NCI-H446 (cell line): ENCODE measurements around the gene NFYC.

Experiments used
- DNase-seq, 2 experiments: peaks; one replicate each; lab custom pipeline; 2025; lab: John Stamatoyannopoulos, UW

The NFYC gene

DNA sequence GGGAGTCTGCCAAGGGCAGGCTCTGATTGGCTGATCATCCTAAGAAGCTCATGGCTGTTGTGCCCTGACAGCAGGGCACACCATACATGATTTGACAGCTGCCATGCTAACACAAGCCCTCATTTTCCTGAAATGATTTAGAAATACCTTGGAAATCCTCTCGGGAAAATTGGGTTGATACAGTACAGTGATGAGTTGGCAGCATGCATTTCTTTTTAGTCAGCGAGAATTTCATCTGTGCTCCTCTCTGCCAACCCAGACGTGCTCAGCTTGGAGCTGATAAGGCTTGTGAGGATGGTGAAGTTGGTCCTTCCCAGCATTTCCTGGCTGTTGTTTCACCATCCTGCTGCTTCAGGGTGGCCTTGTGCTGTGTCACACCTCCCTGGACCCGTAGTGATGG lies 69.5 kb downstream of the NFYC start:
- DNase-seq: no peak

DNA sequence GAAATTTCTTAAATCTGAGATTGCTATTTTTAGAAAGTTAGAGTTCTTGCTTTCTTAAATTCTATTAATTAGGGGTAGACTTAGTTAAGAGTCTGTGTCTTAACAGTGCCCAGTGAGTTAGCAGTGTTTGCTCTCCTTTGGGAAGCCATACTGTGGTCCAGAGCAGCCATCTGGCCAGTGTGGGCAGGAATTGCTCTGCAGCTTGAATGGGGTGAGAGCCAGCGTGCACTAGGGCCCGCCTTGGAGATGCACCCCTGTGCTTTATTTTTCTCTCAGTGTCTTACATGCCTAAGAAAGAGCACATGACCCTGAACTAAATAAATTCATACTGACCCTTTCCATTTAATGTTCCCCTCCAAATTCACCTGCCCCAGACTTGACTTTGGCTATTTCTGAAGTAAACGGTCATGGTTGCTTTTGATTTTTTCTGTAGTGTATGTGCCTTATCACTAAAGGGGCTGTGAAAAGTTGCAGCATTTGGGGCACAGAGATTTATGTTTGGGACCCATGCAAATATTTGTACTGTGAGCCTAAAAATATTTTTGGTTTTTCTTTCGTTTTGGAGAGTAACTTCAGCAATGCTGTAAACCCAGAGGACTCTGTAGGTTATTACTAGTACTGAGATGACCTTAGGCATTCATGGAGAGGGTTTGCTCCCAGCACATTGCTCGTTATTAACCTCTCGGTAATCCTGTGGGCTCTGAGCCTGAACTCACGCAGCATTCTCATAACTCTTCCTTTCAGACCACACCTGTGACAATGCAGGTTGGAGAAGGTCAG lies 70.8 kb downstream of the NFYC start:
- no peak for DNase-seq

DNA sequence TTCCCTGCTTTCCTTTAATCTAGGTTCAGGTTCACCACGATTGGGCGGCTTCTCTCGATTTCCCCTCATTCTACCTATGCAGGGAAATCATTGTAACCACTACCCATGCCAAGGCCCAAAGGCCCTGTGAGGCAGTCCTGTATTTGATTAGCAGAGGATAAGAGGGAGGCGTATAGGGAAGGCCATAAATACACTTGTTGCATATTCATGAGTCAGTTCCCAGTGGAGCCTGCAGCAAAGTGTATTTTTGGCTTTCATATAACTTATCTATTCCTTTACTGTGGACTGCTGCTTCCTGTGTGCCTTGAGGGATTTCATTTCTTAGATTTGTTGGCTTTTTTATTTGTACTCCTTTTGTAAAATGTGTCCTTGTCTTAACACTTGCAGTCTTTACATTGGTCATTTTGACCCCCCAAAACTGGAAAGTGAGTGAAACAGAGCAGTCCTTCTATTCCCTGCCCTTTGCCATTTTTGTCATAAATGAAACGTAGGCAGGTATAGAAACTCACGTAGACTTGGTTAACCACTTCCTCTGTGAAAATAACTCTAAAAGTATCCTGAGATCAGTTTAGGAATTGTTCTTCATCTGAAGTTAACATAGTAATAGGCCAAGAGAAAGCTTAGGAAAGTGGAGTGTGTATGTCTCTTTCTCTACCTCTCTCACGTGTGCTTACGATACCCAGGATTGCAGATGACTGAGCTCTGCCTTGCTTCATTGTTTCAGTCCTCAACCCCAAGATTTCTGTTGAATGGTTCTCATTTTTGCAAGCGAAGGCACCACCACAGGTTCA lies 72.4 kb downstream of the NFYC start:
- DNase-seq: no peak

DNA sequence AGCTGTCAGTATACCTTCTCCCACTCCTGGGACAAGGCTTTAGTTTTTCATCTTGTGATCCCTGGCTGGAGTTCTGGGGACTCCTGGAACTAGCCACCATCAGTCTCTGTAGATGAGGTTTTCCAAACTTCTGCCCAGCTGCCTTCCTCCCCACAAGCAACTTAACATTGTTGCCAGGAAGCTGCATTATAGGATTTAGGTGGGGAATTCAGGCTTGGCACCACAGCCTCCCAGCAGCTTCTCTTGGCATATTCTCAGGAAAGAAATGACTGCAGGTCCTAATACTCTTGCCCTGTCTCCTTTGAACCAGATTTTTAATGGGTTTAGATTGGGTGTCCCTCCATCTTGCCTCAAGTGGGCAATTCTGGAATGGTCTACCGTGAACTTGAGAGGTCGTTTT lies 73.5 kb downstream of the NFYC start:
- DNase-seq: no peak

DNA sequence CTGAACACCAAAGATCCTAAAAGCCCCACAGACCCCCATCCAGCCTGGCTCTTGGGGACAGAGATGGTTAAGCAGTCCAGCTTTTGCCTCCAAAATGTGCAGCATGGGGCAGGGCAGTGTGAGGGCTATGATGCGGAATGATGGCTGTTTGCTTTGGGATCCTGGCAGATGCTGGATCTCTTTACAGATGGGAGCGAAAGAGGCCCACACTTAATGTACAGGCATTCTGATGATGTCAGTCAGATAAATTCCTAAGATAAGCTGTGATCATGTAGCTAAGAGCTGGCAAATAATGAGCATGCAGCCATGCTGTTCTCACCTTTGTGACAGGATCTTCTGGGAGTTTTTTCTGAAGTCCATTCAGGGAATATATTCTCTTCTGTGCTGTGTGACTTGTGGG lies 74.5 kb downstream of the NFYC start:
- DNase-seq: no peak

DNA sequence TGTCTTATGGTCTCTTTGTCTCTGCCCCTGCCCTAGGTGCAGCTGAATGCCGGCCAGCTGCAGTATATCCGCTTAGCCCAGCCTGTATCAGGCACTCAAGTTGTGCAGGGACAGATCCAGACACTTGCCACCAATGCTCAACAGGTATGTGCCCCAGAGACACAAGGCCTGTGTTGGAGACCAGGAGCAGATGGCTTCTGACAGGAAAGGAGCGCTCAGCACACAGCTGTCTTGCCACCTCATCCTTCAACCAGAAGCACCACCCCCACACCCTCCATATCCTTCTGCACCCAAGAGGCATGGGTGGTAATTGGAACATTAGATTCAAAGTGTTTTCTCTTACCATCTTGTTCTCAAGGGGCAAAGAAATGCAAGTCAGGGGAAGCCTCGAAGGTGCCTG lies 75.1 kb downstream of the NFYC start:
- DNase-seq: no peak

DNA sequence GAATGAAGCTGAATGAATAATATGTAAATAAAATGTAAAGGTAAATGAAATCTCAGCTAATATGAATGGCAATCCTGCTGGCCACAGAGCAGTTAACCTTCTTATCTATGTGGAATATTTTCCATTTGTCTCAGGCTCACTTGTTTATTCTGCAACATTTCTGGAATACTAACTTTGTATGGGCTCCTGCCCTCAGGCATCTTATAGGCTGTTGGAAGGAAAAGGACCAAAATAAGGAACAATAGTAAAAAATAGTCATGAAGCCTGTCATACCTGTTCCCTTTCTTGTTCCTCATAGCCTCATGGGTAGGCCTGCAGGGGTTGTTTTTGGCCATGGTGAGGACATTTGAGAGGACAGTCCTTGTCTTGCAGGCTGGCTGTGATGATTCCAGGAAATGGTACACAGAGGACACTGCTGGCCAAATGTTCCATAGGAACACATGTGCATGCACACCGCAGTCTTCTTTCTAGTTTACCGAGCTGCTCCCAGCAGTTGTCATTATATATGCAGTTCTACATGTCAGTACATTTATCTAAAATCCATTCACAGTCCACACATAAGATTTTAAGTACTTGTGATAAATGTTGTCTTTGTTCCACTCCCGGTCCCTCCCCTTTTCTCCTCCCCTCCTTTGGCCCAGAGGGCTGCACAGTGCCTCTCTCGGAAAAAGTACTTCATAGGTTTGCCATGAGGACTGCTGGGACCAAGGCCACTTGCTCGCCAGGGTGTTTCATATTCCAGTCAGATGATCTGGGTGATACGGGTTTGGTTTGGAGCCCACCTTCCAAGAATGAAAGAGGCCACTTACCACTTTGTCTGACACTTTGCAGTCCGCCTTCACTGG lies 76.9 kb downstream of the NFYC start:
- DNase-seq: no peak

DNA sequence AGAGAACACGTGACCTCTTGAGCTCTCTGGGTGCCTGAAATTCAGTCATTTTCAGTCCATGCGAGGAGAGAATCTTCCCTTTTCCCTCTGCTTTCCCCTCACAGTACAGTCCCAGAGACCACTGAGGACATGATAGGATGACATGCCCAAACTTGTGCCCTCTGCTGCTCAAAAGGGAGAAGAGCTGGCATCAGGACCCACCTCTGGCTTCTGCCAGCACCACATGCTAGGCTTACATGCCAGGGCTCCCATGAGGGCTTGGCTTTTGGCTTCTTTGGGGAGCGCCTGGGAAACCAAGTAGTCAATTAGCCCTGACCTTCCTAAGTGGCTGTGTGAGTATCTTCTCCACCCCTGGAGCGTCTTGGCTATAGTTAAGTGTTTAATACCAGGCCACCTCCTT lies 78.3 kb downstream of the NFYC start:
- peak; percentile 69 to 81 for DNase-seq

DNA sequence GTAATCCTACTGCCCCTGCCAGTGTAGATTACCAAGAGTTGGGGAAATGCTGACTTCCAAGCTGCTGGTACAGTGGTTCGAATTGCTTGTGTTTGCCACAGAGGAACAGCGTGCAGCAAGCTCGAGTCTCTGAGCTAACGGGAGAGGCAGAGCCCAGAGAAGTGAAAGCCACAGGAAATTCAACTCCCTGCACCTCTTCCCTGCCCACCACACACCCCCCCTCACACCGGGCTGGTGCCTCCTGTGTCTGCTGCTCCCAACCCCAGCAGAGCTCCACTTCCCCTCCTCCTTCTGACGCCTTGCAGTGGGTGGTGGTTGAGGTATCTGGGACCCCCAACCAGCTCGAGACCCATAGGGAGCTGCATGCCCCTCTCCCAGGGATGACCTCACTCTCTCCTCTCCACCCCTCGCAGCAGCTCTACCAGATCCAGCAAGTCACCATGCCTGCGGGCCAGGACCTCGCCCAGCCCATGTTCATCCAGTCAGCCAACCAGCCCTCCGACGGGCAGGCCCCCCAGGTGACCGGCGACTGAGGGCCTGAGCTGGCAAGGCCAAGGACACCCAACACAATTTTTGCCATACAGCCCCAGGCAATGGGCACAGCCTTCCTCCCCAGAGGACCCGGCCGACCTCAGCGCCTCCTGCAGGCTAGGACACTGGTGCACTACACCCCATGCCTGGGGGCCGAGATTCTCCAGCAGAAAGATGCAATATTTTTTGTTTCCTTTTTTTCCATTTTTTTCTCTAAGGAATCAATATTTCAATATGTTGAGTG lies 79.0 kb downstream of the NFYC start:
- DNase-seq: no peak

DNA sequence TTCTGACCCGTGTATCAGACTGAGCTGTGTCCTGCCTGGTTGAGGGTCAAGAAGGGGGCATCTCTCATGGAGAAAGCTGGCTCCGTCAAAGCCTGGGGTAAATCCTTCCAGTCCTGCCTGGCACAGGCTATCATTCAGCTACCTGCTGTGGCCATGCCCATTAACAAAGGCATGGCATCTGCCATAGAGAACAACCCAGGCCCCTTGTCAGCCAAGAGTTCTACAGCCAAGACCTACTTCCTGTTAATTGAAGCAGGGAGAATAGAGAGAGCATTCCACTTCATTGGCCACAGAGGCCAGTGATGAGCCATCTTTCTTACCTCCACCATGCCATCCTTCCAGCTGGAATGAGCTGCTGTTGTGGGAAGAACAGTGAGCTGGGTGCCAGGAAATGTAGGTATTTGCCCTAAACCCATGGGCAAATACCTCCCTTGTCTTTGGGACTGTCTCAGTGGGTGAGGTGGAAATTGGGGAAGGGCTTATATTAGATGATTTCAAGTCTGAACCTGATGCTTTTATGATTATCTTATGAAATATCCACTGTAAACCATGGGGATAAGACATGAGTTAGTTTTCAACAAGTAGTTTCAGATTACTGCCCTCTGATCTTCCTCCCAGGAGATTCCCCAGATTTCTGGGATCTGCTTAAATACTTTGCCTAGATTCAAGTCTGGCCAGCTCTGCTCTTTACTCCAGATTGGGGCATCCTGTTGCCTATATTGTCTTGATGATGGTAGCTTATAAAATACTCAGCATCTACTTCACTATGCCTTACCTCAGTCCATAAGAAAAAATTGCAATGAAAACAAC lies 80.8 kb downstream of the NFYC start:
- DNase-seq: peak; percentile 77 to 89

DNA sequence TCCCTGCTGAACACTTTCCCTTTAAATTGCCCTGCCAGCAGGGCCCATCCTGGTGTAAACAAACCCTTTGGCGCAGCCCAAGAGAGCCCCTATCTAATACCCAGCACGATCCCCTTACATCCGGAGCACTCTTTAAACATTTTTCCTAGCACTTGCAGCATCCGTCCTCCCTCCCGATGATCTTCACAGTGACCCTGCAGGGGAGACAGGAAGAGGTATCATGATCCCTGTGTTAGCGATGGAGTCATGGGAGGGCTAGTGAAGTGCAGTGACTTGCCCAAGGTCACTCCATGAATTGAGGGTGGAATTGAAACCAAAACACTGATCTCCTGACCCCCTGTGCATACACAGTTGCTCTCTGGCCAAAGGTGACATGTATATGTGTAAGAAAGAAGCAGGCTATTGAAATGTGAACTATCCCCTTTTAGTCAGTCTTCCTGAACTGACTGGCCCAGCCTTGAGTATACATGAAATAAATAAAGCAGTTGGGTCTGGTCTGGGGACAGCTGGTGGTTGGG lies 82.3 kb downstream of the NFYC start:
- DNase-seq: no peak

DNA sequence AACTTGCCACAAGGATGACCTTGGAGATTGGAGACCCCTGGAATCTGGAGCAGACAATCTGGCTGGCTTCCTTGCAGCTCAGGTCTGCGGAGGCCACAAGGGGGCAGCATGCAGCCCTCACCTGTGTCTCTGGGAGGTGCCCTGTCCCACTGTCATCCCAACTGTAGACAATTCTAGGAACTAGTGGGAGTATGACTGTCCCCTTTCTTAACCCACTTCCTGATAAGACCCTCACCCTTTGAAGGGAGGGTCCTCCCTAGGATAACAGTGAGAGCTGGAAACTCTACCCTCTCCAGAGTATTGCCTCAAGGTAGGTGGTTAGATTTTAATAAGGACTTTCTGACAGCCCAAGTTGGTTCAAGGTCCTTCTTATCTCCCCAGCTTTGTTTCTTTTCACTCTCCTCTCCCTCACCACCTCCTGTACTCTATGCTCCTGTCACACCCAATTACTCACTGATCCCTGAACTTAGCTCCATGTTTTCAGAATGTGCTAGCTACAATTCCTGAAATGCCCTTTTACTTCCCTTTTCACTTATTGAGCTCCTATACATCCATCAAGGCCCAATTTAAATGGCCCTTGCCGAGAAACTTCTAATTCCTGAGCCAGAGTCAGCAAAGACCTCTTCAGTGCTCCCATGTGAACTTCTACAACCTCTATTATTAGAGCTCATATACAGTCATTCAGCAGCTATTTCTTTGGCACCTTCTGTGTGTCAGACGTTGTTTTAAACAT lies 82.9 kb downstream of the NFYC start:
- DNase-seq: no peak

DNA sequence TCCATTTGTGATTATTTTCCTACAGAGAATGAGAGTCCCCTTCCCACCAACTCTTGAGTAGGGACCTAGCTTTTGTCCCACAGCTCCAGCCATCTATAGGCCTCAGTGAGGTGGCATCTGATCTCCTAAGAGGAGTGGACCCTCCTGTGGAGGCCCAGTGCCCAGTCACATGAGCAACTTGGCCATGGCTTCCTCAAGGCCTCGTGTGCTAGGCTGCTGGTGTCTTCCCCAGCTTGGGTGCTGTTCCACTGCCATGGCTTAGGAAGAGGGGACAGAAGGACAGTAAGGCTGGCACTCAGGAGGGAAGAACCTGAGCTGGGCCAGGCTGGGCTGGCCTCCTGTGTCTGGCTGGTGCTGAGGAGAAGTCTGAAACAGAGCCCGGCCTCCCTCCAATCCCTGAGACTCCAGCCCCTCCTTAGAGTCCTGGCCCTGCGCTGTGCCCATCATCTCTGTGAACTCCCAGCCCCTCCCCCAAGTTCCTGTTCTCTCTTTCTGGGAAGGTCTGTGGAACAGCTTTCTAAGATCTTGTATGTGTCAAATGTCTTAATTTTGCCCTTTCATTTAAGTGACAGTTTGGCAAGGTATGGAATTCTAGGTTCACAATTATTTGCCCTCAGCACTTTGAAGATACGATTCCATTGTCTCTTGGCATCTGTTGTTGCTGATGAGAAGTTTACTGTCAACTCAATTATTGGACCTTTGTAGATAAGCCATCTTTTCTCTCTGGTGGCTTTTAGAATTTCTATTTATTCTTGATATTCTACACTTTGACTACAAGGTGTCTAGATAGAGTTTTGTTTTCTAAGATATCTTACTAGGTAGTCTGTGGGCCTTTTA lies 85.0 kb downstream of the NFYC start:
- no peak for DNase-seq

DNA sequence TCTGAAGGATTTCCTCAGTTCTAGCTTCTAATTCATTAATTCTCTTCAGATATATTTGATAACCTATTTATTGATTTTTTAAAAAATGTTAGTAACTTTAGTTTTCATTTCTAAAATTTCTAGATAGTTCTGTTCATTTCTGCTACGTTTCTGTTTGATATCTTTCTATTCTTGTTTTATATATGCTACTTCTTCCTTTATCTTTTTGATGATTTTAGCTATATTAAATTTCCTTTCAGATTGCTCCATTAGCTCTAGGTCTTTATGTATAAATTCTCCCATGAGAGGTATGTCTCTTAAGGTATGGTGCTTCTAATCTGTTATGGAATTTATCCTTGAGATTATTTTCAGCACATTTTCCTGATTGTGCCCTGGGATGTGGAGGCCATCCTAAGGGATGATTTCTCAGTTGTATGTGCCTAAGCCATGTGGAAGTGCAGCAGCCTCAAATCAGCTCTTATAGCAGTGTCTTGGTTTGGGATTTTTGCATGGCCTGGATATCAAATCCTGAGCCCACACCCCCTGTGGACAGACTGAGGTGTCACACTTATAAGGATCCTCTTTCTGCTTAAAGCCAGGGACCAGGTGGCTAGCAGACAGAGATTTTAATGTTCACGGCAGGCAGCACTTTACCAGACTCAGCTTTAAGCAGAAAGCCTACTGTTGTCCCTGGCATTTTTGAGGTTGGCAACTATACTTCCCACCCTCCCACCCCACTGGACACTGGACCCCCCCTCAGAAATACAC lies 85.9 kb downstream of the NFYC start:
- no peak for DNase-seq

DNA sequence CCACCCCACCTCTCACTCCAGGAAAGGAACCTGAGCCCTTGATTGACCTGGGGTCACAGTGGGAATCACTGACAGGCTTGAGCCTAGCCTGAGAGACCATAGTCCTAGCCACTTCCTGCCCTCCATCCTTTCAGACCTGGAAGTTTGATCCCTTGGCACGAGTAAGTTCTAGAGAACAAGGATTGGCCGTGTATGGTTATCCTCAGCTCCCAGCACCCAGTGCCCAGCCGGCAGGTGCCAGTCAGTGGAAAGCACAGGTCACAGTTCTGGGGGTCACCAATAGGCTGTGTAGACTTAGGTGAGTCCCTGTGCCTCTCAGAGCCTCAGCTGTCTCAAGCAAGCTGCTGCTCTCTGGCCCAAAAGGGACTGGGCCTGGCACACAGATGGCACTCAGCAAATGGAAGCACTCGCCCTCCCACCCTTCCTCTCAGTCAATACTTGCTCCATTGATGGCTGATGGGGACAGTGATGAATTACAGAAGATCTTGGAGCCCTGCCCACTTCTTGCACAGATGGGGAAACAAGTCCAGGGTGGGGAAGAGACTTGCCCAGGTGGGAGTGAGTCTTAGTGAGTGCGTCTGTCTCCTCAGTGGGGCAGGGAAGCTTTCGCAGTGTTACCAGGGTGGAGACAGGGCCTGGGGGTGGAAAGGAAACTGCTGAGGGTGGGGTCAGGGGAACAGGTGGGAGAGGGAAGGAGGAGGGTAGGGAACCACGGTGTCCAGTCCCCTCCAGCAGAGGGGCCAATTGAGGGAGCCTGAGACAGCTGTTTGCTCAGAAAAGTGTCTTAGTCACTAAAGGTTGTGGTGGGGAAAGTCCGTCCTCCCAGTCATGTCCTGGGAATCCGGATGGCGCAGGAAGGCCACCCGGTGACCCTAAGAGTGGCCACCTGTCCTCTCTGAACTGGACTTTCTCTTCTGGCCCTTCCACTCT lies 89.4 kb downstream of the NFYC start:
- DNase-seq: peak in 1 of 2 experiments; percentile 49

DNA sequence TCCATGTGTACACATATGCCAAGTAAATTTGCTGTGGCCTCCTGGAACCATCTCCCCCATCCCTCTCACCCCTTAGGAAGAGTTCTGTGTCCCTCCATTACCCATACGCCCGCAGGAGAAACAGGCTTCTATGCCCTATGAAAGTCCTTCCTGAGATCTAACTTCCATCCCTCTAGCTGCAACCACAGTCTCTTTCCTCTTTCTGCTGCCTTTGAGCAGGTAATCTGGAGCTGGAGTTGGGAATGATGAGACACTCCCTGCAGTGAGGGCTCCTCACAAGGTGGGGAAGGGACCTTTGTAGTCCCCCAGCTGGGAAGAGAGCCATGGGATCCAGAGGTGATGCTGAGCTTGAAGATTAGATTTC lies 90.1 kb downstream of the NFYC start:
- no peak for DNase-seq

DNA sequence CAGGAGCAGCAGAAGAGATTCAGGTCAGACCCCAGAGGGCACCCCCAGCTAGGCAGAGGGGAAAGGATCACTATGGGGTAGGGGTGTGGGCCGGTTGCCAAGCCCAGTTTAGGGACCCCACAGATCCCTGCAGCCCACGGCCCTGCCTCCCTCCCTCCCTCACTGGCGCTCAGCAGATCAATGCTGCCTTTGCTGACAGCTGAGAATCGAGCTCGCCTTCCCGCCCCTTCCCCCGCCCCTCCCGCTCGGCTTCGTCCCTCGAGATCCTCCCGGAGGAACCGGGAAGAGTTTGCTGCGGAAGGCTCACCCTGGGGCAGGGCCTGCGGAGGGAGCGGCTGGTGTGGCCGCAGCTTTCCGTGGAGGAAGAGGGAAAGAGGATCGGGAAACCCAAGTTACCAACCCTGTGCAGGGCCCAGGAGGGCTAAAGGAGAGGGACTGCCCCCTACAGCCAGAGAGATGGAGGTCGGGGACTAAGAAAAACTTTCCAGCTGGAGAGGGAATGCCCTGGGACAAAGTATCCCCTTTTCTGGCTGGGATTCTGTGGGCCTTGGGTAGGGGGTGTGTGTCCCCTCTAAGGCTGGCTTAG lies 91.0 kb downstream of the NFYC start:
- DNase-seq: no peak
